NCI-H524 (cell line): ENCODE measurements around the gene IRS4.

Experiments
- DNase-seq, 2 experiments: peaks; one replicate each; lab custom pipeline; 2025; lab: John Stamatoyannopoulos, UW

The IRS4 gene

GRCh38 chrX:108736509-108737479 lies at the start of gene IRS4:
Gene IRS4 (minus strand): TSS chrX:108736563.
- peak; percentile 76 to 91 for DNase-seq

GRCh38 chrX:108772549-108772948 lies 36.2 kb upstream of the IRS4 start:
- no peak for DNase-seq

- DNase-seq: no peak
These were observed 27.2 kb upstream of the IRS4 start for GRCh38 chrX:108763559-108763958.

GRCh38 chrX:108740299-108740774 lies 4.0 kb upstream of the IRS4 start:
- no peak for DNase-seq

GRCh38 chrX:108737754-108738153 lies 1.4 kb upstream of the IRS4 start:
- no peak for DNase-seq

GRCh38 chrX:108735679-108736508 lies 469 bp downstream of the IRS4 start:
- peak; percentile 37 to 46 for DNase-seq

GRCh38 chrX:108735091-108735678 lies 1.2 kb downstream of the IRS4 start:
- peak; percentile 37 to 56 for DNase-seq

GRCh38 chrX:108734426-108734825 lies 1.9 kb downstream of the IRS4 start:
- DNase-seq: no peak

- peak in 1 of 2 experiments; percentile 42 for DNase-seq
These were observed 3.6 kb downstream of the IRS4 start for GRCh38 chrX:108732630-108733321.

GRCh38 chrX:108731153-108731552 lies 5.2 kb downstream of the IRS4 start:
- DNase-seq: no peak

GRCh38 chrX:108726748-108727147 lies 9.6 kb downstream of the IRS4 start:
- no peak for DNase-seq

- no peak for DNase-seq
These were observed 13.8 kb downstream of the IRS4 start for GRCh38 chrX:108722561-108722960.

- no peak for DNase-seq
These were observed 23.5 kb downstream of the IRS4 start for GRCh38 chrX:108712886-108713285.

GRCh38 chrX:108704839-108705238 lies 31.5 kb downstream of the IRS4 start:
- DNase-seq: no peak

- DNase-seq: no peak
These were observed 33.8 kb downstream of the IRS4 start for GRCh38 chrX:108702530-108702929.

- DNase-seq: peak in 1 of 2 experiments; percentile 63
These were observed 34.7 kb downstream of the IRS4 start for GRCh38 chrX:108701633-108702032.

- peak; percentile 16 to 69 for DNase-seq
These were observed 37.0 kb downstream of the IRS4 start for GRCh38 chrX:108699368-108699767.

- DNase-seq: no peak
These were observed 39.7 kb downstream of the IRS4 start for GRCh38 chrX:108696690-108697089.
